Stimulated activated CD4-positive, alpha-beta T cell treated with anti-CD3 and anti-CD28 coated beads, Interleukin-2, amount 100 ng/mL, for 48 hours (primary cell): ENCODE results near the gene HDGFL2.
"Not testable (repeated sequence)": the region's sequence is repeated elsewhere in the genome, so short reads cannot be mapped to it uniquely, and the experiment has no call there.

Experiments
- DNase-seq, 2 donors: peaks; one replicate each; pipeline ENCODE4 v3.0.0-alpha.2; 2020

Gene HDGFL2

GRCh38 chr19:4517451-4518057 lies 45.5 kb downstream of the HDGFL2 start:
- no peak for DNase-seq

GRCh38 chr19:4518345-4519171 lies 46.5 kb downstream of the HDGFL2 start, which contains the start of gene PLIN4:
TSS of gene PLIN4 (minus strand) at chr19:4518486. CDS start at chr19:4518272, 214 bp downstream.
- no peak for DNase-seq

- DNase-seq: no peak
Measured at GRCh38 chr19:4519172-4519496, 47.0 kb downstream of the HDGFL2 start.

GRCh38 chr19:4519521-4520277 lies 47.6 kb downstream of the HDGFL2 start:
- no peak for DNase-seq

GRCh38 chr19:4521170-4521887 lies 49.2 kb downstream of the HDGFL2 start:
- no peak for DNase-seq

GRCh38 chr19:4521888-4522242 lies 49.8 kb downstream of the HDGFL2 start:
- DNase-seq: no peak

GRCh38 chr19:4522291-4523002 lies 50.4 kb downstream of the HDGFL2 start:
- no peak for DNase-seq

- peak; percentile 19 to 34 for DNase-seq
Measured at GRCh38 chr19:4523306-4524110, 51.4 kb downstream of the HDGFL2 start.

- DNase-seq: peak; percentile 68 to 71
Measured at GRCh38 chr19:4524808-4525562, 52.9 kb downstream of the HDGFL2 start.

GRCh38 chr19:4525563-4526002 lies 53.5 kb downstream of the HDGFL2 start:
- no peak for DNase-seq

GRCh38 chr19:4527377-4527776 lies 55.3 kb downstream of the HDGFL2 start:
- not testable (repeated sequence) for DNase-seq

- no peak for DNase-seq
Measured at GRCh38 chr19:4528843-4529242, 56.7 kb downstream of the HDGFL2 start.

GRCh38 chr19:4529924-4530522 lies 57.9 kb downstream of the HDGFL2 start:
- DNase-seq: no peak

GRCh38 chr19:4531562-4532165 lies 59.6 kb downstream of the HDGFL2 start:
- DNase-seq: no peak

GRCh38 chr19:4533334-4533733 lies 61.2 kb downstream of the HDGFL2 start:
- DNase-seq: no peak

- no peak for DNase-seq
Measured at GRCh38 chr19:4533835-4534424, 61.8 kb downstream of the HDGFL2 start.

- peak; percentile 24 to 30 for DNase-seq
Measured at GRCh38 chr19:4534836-4535658, 63.0 kb downstream of the HDGFL2 start, which contains the start of gene PLIN5. TSS of gene PLIN5 (minus strand) at chr19:4535224. CDS start at chr19:4534074, 1,150 bp downstream.

- DNase-seq: no peak
Measured at GRCh38 chr19:4536798-4537197, 64.7 kb downstream of the HDGFL2 start.
